Glutamatergic neuron (in vitro differentiated cells): Measurements from ENCODE around the gene SPAG6. TPM values are rescaled to one million over a fixed set of nuclear protein-coding genes. Genes with fewer than 3 reads are reported as not detected.

ENCODE experiments used
- DNase-seq: peaks from one replicate; pipeline ENCODE4 v3.0.0; 2022
- H3K27ac Mint-ChIP-seq: one replicate; pipeline ENCODE4 v1.8.0; 2020; ENCODE audit warnings: mild to moderate bottlenecking, mixed read lengths, inconsistent platforms; ENCODE audit not compliant: unreplicated experiment
- H3K27me3 Mint-ChIP-seq: one replicate; pipeline ENCODE4 v1.8.0; 2020; ENCODE audit warnings: mild to moderate bottlenecking, moderate library complexity, mixed read lengths, inconsistent platforms; ENCODE audit not compliant: unreplicated experiment
- H3K36me3 Mint-ChIP-seq: one replicate; pipeline ENCODE4 v1.8.0; 2020; ENCODE audit warnings: mild to moderate bottlenecking, mixed read lengths, inconsistent platforms; ENCODE audit not compliant: unreplicated experiment
- H3K4me1 Mint-ChIP-seq: one replicate; pipeline ENCODE4 v1.8.0; 2020; ENCODE audit warnings: mild to moderate bottlenecking, low read depth, mixed read lengths, inconsistent platforms; ENCODE audit not compliant: unreplicated experiment
- H3K4me3 Mint-ChIP-seq: one replicate; pipeline ENCODE4 v1.8.0; 2020; ENCODE audit warnings: mild to moderate bottlenecking, mixed read lengths, inconsistent platforms; ENCODE audit not compliant: unreplicated experiment
- H3K9me3 Mint-ChIP-seq: one replicate; pipeline ENCODE4 v1.8.0; 2020; ENCODE audit warnings: mild to moderate bottlenecking, moderate library complexity, mixed read lengths, inconsistent platforms; ENCODE audit not compliant: unreplicated experiment
- total RNA-seq: library from RNA; stranded (reverse); fragmentation: NEBNext Ultra II Directional; extraction: Animal tissue kit (Norgen Biotek cat#: 25700); gene quantifications from one replicate; pipeline ENCODE4 v1.2.1, GENCODE V29; 2021; ENCODE audit not compliant: unreplicated experiment
- TF ChIP-seq, protein P1 (sequence below): fragments of 200-600 bp; sonication (generic); IDR thresholded peaks from one replicate; pipeline ENCODE4 v1.5.0; 2021; ENCODE audit not compliant: partially characterized antibody, unreplicated experiment

Gene SPAG6
- total RNA-seq, 1 donor from 2014 or later, result not detected

DNA sequence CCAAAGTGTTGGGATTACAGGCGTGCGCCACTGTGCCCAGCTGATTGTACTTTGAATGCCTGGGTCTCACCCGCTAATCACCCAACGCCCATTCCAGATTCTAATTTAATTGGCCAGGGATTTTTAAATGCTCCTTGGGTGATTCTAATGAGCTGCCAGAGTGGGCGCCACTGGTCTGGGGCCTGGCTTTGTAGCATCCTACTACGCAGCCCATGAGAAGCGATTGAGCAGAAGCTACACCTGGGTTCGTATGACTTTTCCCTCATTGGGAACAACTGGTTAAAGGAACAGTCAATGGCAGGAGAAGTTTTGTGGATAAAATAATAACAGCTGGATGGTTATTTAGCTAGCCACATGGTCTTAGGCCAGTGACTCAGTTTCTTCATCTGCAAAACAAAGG, 108.0 kb downstream of the SPAG6 start:
- no peaks in the 10 kb centered on the region for H3K9me3 Mint-ChIP-seq
- no peak overlapping the region for H3K4me3 Mint-ChIP-seq

DNA sequence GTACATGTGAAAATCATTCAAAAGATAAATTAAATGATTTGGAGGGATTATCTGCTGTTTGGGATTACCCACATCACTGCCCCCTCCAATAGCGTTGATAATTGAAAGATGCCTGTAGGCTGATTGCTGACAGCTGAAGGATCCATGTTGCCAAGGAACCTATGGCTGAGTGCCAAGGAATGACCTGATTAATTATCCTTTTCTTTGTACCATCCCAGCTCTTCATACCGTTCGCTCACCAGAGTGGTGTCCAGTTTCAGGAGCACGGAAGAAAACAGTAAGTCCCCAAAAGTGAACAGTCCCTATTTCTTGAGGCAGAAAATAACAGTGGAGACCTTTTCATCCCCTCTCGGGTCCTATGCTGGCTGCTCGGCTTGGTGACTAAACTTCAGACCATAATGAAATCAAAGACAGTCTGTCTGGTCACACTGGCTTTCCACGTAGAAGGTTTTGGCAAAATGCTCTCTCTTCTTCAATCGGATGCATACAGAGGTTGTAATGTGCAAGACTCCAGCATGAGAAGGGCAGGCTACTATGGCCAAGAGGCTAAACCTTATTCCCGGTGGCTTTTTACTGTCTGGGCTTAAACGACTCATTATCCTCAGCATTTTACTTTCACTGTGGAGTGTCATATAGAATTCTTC, 108.8 kb downstream of the SPAG6 start:
- DNase-seq, result no peak
- no peak overlapping the region for H3K27ac Mint-ChIP-seq

More for the DNA sequence above, 108.0 kb downstream of the SPAG6 start:
- TF ChIP-seq, protein P1, sequence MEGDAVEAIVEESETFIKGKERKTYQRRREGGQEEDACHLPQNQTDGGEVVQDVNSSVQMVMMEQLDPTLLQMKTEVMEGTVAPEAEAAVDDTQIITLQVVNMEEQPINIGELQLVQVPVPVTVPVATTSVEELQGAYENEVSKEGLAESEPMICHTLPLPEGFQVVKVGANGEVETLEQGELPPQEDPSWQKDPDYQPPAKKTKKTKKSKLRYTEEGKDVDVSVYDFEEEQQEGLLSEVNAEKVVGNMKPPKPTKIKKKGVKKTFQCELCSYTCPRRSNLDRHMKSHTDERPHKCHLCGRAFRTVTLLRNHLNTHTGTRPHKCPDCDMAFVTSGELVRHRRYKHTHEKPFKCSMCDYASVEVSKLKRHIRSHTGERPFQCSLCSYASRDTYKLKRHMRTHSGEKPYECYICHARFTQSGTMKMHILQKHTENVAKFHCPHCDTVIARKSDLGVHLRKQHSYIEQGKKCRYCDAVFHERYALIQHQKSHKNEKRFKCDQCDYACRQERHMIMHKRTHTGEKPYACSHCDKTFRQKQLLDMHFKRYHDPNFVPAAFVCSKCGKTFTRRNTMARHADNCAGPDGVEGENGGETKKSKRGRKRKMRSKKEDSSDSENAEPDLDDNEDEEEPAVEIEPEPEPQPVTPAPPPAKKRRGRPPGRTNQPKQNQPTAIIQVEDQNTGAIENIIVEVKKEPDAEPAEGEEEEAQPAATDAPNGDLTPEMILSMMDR, result no peak
- no peak for DNase-seq
- Mint-ChIP-seq H3K27ac (no peak overlapping the region), H3K36me3 (no peaks in the 10 kb centered on the region), H3K27me3 (peaks cover 3% of the 10 kb centered on the region), H3K4me1 (peaks cover 9% of the 10 kb centered on the region)

DNA sequence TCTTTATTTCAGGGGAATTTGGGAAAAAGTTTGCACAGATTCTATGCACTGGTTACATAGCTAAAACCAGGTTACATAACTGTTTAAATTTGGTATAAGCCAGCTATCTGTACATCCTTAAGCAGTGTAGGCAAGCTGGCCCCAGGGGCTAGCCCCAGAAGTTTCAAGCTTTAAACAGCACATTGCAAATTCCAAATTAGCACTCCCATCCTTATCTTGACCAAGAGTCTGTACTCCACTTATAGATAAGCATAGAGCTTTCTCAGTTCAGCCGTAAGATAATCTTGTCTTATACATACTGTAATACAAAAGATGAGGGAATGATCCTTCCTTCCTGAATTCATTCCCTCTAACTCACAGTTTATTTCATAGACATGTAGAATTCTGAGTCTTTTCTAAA, 109.3 kb downstream of the SPAG6 start:
- Mint-ChIP-seq H3K27ac (no peak overlapping the region), H3K4me3 (no peak overlapping the region), H3K9me3 (no peaks in the 10 kb centered on the region), H3K4me1 (peaks cover 14% of the 10 kb centered on the region), H3K36me3 (no peaks in the 10 kb centered on the region), H3K27me3 (peaks cover 3% of the 10 kb centered on the region)
- TF ChIP-seq, protein P1, result no peak
- no peak for DNase-seq

More for the DNA sequence above, 108.8 kb downstream of the SPAG6 start:
- no peaks in the 10 kb centered on the region for H3K36me3 Mint-ChIP-seq
- TF ChIP-seq, protein P1, result no peak
- peaks cover 9% of the 10 kb centered on the region for H3K4me1 Mint-ChIP-seq
- no peak overlapping the region for H3K4me3 Mint-ChIP-seq
- peaks cover 3% of the 10 kb centered on the region for H3K27me3 Mint-ChIP-seq
- no peaks in the 10 kb centered on the region for H3K9me3 Mint-ChIP-seq

DNA sequence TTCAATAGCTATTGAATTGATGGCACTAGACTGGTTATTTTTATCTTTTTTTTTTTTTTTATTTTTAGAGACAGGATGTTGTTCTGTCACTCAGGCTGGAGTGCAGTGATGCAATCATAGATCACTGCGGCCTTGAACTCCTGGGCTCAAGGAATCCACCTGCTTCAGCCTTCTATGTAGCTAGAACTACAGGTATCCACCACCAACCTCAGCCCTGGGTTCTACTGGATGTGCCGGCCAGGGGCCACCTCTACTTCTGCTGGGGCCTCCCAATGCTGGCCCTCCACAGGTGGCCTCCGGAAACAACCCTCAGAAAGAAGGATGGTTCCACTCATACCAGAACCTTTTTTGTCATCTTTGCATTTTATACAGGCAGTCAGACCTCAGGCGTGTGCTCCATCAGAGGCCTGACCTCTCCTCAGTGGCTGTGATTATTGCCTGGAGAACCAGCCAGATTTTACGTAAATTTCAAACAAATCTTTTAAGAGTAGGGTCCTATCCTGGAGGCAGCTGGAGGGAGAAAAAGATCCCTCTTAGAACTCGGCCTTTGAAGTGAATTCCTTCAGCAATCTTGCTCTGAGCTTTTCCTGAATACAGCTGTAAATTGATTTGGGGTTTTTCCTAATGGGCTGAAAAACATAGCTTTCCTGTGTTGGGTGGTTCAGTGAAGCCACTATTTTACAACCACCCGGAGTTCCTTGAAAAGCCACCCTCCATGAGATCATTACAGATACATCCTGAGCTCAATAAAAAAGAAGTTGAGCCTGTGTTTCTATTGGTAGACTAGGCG, 110.0 kb downstream of the SPAG6 start:
- H3K27ac Mint-ChIP-seq, result no peak overlapping the region

More for the DNA sequence above, 110.0 kb downstream of the SPAG6 start:
- Mint-ChIP-seq H3K4me1 (peaks cover 16% of the 10 kb centered on the region), H3K36me3 (no peaks in the 10 kb centered on the region), H3K4me3 (no peak overlapping the region), H3K27me3 (peaks cover 3% of the 10 kb centered on the region), H3K9me3 (no peaks in the 10 kb centered on the region)
- TF ChIP-seq, protein P1, result no peak
- no peak for DNase-seq
